ENCODE data around the gene POLR3E. TPM values are rescaled to one million over a fixed set of nuclear protein-coding genes. Genes with fewer than 3 reads are reported as not detected.
A peak's percentile ranks its signal among the peaks of the same experiment; 100 is the strongest.

POLR3E gene
- total RNA-seq, 1 donor from 2014 or later = 31.0 TPM

DNA sequence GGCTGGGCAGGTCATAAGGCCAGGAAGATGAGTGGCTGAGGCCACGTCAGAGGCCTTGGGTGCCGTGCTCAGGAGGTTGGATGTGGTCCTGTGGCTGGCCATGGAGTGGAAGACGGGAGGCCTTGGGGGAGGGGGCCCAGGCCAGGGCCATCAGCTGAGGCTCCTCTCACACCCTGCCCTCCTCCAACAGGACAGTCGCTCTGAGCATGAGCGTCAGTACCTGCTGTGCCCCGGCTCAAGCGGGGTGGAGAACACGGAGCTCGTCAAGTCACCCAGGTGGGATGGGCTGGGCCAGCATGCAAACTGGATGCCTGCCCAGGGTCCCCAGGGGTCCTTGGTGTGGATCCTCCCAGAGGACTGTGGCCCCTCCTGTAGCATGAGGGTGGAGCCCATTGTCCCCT, 19.2 kb downstream of the POLR3E start:
- DNase-seq (ENCODE audit: low read depth in 2 of 2) = no peak

- no peak for DNase-seq (ENCODE audit: low read depth in 2 of 2)
Observed at GRCh38 chr16:22317001-22317530, 19.9 kb downstream of the POLR3E start.

- DNase-seq (ENCODE audit: low read depth in 2 of 2) = no peak
Observed at GRCh38 chr16:22317625-22318024, 20.4 kb downstream of the POLR3E start.

DNA sequence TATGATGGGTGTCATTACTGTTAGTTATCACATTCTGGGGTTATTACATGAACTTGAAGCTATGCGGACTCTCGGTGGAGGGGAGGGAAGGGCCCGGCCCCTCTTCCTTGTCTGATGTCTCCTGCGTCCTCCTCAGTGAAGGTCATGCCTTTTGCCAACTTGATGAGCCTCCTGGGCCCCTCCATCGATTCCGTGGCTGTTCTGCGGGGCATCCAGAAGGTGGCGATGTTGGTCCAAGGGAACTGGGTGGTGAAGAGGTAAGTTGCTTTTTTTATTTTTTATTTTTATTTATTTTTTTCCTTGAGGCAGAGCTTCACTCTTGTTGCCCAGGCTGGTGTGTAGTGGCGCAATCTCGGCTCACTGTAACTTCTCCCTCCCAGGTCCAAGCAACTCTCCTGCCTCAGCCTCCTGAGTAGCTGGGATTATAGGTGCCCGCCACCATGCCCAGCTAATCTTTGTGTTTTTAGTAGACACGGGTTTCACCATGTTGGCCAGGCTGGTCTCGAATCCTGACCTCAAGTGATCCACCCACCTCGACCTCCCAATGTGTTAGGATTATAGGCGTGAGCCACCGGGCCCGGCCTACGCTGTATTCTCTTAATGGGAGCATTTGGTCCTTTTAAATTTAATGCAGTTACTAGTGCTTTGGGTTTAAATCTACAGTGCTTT, 21.6 kb downstream of the POLR3E start:
- DNase-seq (ENCODE audit: low read depth in 2 of 2) = peak; percentile 44 to 55

DNA sequence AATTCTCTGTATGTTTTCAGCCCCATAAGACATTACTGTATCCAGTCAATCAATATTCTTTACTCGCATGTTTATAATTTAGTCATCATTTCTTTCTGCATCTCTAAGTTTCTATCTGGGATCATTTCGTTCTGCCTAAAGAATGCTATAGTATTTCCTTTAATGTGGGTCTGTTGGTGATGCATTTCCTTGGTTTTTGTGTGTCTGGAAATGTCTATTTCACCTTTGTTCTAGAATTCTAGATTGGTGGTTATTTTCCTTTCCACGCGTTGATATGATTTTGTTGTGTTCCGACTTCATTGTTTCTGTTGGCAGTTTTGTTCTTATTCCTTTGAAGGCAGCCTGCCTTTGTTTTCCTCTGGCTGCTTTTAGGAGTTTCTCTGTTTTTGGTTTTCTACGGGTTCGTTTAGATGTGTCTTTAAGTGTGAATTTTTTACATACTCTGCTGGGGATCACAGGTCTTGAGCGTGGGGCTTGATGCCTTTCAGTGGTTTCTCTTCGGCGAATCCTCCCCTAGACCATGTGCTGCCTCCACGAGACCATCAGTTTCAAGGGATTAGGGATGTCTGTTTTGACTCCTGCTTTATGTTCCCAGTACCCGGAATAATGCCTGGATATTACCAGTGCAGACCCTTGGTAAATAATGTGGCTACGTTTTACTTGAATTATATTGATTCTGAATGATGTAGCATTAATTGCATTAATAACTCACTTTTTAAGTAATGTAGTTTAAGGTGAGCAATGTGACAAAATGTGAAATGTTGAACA, 23.5 kb downstream of the POLR3E start:
- peak in 1 of 2 donors; percentile 79 for DNase-seq (ENCODE audit: low read depth in 2 of 2)

- DNase-seq (ENCODE audit: low read depth in 2 of 2) = peak; percentile 83 to 94
Observed at GRCh38 chr16:22321340-22322001, 24.3 kb downstream of the POLR3E start.

GRCh38 chr16:22322021-22322471, 24.8 kb downstream of the POLR3E start:
- no peak for DNase-seq (ENCODE audit: low read depth in 2 of 2)

DNA sequence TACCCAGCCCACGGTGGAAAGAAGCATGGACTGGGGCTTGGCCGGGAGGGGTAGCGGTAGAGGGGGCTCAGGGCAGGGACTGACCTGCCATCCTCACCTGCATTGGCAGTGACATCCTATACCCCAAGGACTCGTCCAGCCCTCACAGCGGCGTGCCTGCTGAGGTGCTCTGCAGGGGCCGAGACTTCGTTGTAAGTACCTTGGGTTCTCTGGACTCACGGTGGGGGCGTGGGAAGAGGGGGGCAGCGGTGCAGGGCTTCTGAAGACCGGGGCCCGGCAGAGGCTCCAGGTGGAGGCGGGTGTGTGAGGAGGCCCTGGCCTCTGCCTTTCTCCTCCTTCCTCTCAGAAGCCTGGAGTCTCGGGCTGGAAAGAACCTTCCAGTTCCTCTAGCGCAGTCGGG, 25.5 kb downstream of the POLR3E start:
- DNase-seq (ENCODE audit: low read depth in 2 of 2) = no peak

- DNase-seq (ENCODE audit: low read depth in 2 of 2) = no peak
Observed at GRCh38 chr16:22323173-22323958, 26.2 kb downstream of the POLR3E start.

GRCh38 chr16:22323959-22324786, 27.0 kb downstream of the POLR3E start:
- no peak for DNase-seq (ENCODE audit: low read depth in 2 of 2)

DNA sequence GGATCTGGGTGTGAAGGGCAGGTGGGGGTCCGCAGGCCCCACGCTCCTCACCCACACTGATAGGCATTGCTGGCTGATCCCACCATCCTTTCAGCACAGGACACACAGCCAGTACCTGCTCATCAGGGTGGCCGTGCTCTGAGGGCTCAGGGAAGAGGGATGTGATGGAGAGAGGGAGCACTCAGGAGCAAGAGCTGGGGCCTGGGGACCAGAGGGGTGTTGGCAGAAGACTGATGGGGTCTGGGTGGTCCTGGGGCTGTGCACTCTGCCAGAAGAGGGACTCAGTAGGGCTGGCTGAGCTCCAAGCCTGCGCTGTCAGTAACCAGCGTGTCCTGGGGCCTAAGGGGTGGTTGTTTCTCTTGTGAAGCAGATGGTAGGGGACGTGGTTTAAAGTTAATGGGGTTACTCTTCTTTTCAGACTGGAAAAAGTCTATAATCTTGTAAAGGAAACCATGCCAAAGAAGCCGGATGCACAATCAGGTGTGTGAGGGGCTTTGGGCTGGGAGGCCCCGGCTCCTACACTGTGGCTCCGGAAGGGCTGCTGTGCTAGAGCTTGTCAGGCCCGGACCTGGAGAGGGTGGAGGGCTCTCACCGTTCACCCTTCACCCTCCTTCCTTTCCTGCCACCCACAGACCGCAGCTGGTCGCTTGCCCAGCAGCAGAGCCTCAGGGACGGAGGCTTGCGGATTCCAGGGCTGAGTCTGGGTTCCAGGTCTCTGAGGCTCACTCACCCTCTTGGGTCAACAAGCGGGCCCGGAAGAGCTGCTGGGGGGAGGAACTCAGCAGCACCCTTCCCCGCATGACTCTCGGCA, 27.8 kb downstream of the POLR3E start:
- no peak for DNase-seq (ENCODE audit: low read depth in 2 of 2)

DNA sequence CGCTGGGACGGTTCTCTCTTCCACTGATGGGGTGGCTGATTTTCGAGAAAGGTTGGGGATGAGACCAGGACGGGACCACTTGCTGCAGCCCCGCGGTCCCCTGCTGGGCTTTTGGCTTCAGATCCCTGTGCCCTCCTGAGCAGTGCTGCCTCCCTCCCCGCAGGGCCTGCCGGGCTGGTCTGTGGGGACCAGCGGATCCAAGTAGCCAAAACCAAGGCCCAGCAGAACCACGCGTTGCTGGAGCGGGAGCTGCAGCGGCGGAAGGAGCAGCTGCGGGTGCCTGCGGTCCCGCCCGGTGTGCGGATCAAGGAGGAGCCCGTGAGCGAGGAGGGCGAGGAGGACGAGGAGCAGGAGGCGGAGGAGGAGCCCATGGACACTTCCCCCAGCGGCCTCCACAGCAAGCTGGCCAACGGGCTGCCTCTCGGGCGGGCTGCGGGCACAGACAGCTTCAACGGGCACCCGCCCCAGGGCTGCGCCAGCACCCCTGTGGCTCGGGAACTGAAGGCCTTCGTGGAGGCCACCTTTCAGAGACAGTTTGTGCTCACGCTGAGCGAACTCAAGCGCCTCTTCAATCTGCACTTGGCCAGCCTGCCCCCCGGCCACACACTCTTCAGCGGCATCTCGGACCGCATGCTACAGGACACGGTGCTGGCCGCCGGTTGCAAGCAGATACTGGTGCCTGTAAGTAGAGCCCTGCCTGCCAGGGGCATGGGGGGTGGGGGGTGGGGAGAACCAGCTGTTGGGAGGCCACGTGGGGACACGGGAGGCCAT, 28.6 kb downstream of the POLR3E start:
- DNase-seq (ENCODE audit: low read depth in 2 of 2) = no peak

- no peak for DNase-seq (ENCODE audit: low read depth in 2 of 2)
Observed at GRCh38 chr16:22326369-22326652, 29.1 kb downstream of the POLR3E start.

DNA sequence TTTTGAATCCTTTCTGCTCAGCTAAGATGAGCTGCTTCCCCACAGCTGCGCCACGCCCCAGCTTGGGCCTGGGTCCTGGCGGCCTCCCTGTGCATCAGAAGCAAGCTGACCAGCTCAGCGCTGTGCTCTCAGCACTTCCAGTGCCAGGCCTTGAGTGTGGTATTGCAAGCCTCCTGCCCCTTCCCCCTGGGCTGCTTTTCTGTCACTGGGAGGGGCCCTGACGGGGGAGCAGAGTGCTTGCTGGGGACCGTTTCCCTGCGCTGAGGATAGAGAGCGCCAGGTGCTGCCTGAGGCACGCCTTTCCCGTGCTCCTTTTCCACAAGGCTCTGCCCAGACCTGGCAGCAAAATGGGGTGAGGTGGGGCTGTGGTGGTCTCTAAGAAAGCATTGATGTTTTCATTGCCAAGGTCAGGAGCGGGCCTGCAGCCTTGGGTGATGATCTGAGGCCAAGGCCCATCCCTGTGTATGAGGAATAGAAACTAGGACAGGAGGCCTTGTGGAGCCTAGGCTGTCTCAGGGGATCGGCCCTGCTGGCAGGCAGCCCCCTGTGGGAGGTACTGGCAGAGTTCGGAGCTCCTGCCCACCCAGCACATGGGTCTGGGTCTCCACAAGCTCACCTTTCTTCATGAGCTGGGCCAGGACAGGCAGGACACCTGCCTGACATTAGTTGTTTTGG, 29.7 kb downstream of the POLR3E start:
- DNase-seq (ENCODE audit: low read depth in 2 of 2) = no peak

DNA sequence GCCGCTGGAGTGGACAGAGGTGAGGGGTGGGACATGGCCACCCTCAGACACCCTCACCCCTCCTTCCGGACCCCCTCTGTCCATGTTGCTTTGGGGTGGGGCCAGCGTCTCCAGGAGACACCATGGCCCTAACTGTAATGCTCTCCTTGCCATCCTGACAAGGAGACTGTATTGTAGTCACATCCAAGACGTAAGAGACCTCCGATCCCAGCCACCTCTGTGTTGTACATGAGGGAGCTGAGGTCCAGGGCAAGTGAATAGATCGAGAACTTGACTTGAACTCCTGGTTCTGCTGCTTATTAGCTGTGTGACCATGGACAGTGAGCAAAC, 30.2 kb downstream of the POLR3E start:
- DNase-seq (ENCODE audit: low read depth in 2 of 2) = no peak

DNA sequence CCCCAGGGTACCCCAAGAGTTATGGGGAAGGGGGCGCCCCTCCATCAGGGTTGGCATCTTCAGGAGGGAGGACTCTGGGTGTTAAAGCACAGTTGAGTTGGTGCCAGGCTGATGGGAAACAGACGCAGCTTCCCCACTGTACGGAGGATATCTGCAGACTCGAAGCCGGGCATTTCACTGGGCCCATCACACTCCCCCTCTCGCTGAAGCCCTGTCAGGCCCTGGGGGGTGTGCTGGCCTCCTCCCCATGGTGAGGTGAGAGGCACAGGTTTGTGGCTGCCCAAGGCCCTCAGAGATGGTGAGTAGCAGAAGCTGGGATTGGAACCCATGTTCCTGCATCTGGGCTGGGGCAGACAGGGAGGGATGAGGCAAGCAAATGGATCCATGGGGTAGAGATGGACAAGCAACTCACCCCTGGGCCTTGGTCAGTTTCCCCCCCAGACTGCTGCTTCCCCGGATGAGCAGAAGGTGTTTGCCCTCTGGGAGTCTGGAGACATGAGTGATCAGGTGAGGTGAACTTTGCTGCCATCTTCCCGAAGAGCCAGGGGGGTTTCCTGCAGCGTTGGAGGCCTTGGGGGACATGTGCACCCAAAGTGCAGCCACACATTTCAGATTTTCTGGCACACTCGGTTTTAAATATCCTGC, 31.0 kb downstream of the POLR3E start:
- no peak for DNase-seq (ENCODE audit: low read depth in 2 of 2)

- no peak for DNase-seq (ENCODE audit: low read depth in 2 of 2)
Observed at GRCh38 chr16:22329199-22329695, 32.0 kb downstream of the POLR3E start.

DNA sequence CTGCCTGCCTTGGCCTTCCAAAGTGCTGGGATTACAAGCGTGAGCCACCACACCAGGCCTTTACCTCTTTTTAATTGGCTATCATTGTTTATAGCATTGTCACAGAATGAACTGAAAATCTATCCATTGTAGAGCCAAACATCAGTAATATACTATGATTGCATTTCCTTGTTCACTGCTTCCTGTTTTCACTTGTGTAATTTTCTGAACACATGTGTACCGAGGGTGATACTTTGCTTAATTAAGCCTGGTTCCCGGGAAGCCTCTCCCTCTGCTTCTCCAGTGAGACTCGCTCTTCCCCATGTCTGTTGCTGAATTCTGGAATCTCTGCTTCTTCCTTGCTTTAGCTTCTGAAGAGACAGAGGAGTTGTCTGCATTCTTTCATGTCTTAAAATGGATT, 33.1 kb downstream of the POLR3E start:
- DNase-seq (ENCODE audit: low read depth in 2 of 2) = no peak

Measured in lung microvascular endothelial cell (primary cell).